ENCODE results near the gene CFAP141.

DNA sequence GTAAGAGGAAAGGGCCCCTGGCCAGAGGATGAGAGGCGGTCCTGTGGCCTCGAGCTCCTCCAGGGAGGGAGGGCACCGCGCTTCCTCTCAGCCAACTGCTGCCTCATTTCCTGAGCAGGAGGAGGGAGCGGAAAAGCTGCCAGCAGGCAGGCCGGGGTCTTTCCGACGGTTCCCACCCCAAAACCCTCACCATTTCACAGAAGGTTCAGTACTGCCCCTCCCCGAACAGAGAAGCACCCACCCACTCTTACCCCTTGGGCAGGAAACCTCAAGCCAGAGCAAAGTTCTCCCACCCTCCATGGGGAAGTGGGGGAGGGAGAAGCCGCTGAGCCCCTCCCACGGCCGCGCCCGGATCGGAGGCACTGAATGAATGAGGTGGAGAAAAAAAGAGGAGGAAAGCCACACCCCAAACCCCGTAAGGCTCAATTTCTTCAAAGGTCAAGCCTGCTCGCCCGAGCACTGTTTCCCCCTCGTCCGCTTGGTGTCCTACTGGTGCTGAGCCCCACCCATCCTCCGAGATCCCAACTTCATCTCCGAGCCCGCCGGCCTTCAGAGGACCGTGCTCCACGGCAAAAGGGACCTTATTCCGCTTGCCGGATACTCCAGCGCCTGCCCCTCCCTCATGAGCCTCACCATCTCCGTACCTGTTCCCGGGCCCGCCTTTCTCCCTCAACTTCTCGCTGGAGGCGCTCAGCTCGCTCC lies 23.6 kb downstream of the CFAP141 start:
- TF ChIP-seq ZFP3 (CRISPR knock-in tag; IDR thresholded peaks at IDR 0.05) (no peak), ZNF565 (CRISPR knock-in tag; conservative IDR thresholded peaks at IDR 0.05; ENCODE audit: low read depth) (no peak), ZC3H10 (CRISPR knock-in tag; IDR thresholded peaks at IDR 0.05) (no peak), ISL1 (CRISPR knock-in tag; IDR thresholded peaks at IDR 0.05) (no peak), TOX (CRISPR knock-in tag; IDR thresholded peaks at IDR 0.05; ENCODE audit: borderline replicate concordance) (no peak), ARNTL (CRISPR knock-in tag; IDR thresholded peaks at IDR 0.05; ENCODE audit: borderline replicate concordance, low read depth) (no peak), ZFP30 (CRISPR knock-in tag; IDR thresholded peaks at IDR 0.05) (no peak), ESRRG (CRISPR knock-in tag; IDR thresholded peaks at IDR 0.05) (no peak), BACH2 (CRISPR knock-in tag; IDR thresholded peaks at IDR 0.05; ENCODE audit: borderline replicate concordance) (no peak), TCF4 (CRISPR knock-in tag; IDR thresholded peaks at IDR 0.05; ENCODE audit: borderline replicate concordance) (no peak)
- TF ChIP-seq, protein P1, sequence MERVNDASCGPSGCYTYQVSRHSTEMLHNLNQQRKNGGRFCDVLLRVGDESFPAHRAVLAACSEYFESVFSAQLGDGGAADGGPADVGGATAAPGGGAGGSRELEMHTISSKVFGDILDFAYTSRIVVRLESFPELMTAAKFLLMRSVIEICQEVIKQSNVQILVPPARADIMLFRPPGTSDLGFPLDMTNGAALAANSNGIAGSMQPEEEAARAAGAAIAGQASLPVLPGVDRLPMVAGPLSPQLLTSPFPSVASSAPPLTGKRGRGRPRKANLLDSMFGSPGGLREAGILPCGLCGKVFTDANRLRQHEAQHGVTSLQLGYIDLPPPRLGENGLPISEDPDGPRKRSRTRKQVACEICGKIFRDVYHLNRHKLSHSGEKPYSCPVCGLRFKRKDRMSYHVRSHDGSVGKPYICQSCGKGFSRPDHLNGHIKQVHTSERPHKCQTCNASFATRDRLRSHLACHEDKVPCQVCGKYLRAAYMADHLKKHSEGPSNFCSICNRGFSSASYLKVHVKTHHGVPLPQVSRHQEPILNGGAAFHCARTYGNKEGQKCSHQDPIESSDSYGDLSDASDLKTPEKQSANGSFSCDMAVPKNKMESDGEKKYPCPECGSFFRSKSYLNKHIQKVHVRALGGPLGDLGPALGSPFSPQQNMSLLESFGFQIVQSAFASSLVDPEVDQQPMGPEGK (CRISPR knock-in tag; IDR thresholded peaks at IDR 0.05; ENCODE audit: borderline replicate concordance): no peak
- TF ChIP-seq, protein P2, sequence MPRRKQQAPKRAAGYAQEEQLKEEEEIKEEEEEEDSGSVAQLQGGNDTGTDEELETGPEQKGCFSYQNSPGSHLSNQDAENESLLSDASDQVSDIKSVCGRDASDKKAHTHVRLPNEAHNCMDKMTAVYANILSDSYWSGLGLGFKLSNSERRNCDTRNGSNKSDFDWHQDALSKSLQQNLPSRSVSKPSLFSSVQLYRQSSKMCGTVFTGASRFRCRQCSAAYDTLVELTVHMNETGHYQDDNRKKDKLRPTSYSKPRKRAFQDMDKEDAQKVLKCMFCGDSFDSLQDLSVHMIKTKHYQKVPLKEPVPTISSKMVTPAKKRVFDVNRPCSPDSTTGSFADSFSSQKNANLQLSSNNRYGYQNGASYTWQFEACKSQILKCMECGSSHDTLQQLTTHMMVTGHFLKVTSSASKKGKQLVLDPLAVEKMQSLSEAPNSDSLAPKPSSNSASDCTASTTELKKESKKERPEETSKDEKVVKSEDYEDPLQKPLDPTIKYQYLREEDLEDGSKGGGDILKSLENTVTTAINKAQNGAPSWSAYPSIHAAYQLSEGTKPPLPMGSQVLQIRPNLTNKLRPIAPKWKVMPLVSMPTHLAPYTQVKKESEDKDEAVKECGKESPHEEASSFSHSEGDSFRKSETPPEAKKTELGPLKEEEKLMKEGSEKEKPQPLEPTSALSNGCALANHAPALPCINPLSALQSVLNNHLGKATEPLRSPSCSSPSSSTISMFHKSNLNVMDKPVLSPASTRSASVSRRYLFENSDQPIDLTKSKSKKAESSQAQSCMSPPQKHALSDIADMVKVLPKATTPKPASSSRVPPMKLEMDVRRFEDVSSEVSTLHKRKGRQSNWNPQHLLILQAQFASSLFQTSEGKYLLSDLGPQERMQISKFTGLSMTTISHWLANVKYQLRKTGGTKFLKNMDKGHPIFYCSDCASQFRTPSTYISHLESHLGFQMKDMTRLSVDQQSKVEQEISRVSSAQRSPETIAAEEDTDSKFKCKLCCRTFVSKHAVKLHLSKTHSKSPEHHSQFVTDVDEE (CRISPR knock-in tag; IDR thresholded peaks at IDR 0.05): no peak
- TF ChIP-seq, protein P3, sequence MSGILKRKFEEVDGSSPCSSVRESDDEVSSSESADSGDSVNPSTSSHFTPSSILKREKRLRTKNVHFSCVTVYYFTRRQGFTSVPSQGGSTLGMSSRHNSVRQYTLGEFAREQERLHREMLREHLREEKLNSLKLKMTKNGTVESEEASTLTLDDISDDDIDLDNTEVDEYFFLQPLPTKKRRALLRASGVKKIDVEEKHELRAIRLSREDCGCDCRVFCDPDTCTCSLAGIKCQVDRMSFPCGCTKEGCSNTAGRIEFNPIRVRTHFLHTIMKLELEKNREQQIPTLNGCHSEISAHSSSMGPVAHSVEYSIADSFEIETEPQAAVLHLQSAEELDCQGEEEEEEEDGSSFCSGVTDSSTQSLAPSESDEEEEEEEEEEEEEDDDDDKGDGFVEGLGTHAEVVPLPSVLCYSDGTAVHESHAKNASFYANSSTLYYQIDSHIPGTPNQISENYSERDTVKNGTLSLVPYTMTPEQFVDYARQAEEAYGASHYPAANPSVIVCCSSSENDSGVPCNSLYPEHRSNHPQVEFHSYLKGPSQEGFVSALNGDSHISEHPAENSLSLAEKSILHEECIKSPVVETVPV (CRISPR knock-in tag; IDR thresholded peaks at IDR 0.05): no peak
